ENCODE results near the gene PLA2G2C. TPM values are rescaled to one million over a fixed set of nuclear protein-coding genes. Genes with fewer than 3 reads are reported as not detected.

The PLA2G2C gene
- total and polyA plus RNA-seq, 2 donors (not counting 1 experiment from before 2014, with no cell fraction given): 0.03 TPM; not detected in 1

- Histone ChIP-seq H3K4me2 (replicated peaks; ENCODE audit: low read depth, low read length, poor library complexity, severe bottlenecking) (no peak overlapping the region), H3K27ac (ENCODE audit: low read length in 2 of 2) (no peak overlapping the region), H3K79me2 (ENCODE audit: control insufficient read depth, insufficient read depth, low read length) (no peaks in the 10 kb centered on the region), H3K9ac (ENCODE audit: low read length) (no peak overlapping the region), H4K20me1 (ENCODE audit: control insufficient read depth, insufficient read depth, low read length, poor library complexity, severe bottlenecking) (no peaks in the 10 kb centered on the region), H3K9me3 (ENCODE audit: control extremely low read depth in 1 of 3, control insufficient read depth in 2 of 3, insufficient read depth in 1 of 3, low read length in 2 of 3) (no peaks in the 10 kb centered on the region), H3K27me3 (replicated peaks in 1 of 4; ENCODE audit: control extremely low read depth in 1 of 4, control insufficient read depth in 3 of 4, insufficient read depth in 4 of 4, low read length in 3 of 4) (peaks cover 0 to 19% (median 6%) of the 10 kb centered on the region in 4 experiments), H3K4me1 (ENCODE audit: control insufficient read depth in 2 of 2, insufficient read depth in 2 of 2, low read length in 2 of 2) (no peaks in the 10 kb centered on the region), H2AFZ (ENCODE audit: insufficient read depth, low read depth, low read length, poor library complexity, severe bottlenecking) (no peak overlapping the region), H3K4me3 (ENCODE audit: control extremely low read depth in 1 of 5, extremely low read depth in 1 of 5, insufficient read depth in 1 of 5, low read depth in 2 of 5, low read length in 4 of 5) (no peak overlapping the region), H3K36me3 (replicated peaks in 1 of 2; ENCODE audit: control extremely low read depth in 1 of 2, control insufficient read depth in 1 of 2, extremely low read depth in 1 of 2, insufficient read depth in 2 of 2, low read length in 1 of 2) (no peaks in the 10 kb centered on the region)
- ChIA-PET CTCF (interaction anchor here (1.1 kb wide), 1 partner anchor 16 kb away, joined by 6 read pairs; no protein-coding TSS in a partner anchor), POLR2A (no interaction called here)
- ATAC-seq (ENCODE audit: low read depth) (no peak), DNase-seq (no peak)
- TF ChIP-seq, protein P1, sequence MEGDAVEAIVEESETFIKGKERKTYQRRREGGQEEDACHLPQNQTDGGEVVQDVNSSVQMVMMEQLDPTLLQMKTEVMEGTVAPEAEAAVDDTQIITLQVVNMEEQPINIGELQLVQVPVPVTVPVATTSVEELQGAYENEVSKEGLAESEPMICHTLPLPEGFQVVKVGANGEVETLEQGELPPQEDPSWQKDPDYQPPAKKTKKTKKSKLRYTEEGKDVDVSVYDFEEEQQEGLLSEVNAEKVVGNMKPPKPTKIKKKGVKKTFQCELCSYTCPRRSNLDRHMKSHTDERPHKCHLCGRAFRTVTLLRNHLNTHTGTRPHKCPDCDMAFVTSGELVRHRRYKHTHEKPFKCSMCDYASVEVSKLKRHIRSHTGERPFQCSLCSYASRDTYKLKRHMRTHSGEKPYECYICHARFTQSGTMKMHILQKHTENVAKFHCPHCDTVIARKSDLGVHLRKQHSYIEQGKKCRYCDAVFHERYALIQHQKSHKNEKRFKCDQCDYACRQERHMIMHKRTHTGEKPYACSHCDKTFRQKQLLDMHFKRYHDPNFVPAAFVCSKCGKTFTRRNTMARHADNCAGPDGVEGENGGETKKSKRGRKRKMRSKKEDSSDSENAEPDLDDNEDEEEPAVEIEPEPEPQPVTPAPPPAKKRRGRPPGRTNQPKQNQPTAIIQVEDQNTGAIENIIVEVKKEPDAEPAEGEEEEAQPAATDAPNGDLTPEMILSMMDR (IDR thresholded peaks at IDR 0.05): no peak
- no peak for TF ChIP-seq EZH2 (IDR thresholded peaks at IDR 0.05; ENCODE audit: borderline replicate concordance, insufficient read depth, low read depth, low read length, poor library complexity, severe bottlenecking)
- H3K9me3 Mint-ChIP-seq (ENCODE audit: insufficient read depth): no peaks in the 10 kb centered on the region
- 60% methylated on average over 1 of the region's 2 CpGs for WGBS (ENCODE audit: insufficient coverage)
- intact Hi-C loops (cut with micrococcal nuclease): no loop called here
- H3K27ac Mint-ChIP-seq: no peak overlapping the region
- H3K4me3 Mint-ChIP-seq: no peak overlapping the region
- H3K4me1 Mint-ChIP-seq: no peaks in the 10 kb centered on the region
- peaks cover 62% of the 10 kb centered on the region for H3K27me3 Mint-ChIP-seq
These were observed 42.9 kb upstream of the PLA2G2C start for GRCh38 chr1:20229171-20229570.

GRCh38 chr1:20228314-20228825, 42.1 kb upstream of the PLA2G2C start:
- no peak overlapping the region for H3K9ac ChIP-seq (ENCODE audit: low read length)
- H3K27ac ChIP-seq (ENCODE audit: low read length in 2 of 2): no peak overlapping the region
- no peak overlapping the region for H3K27ac Mint-ChIP-seq
- DNase-seq (no peak), ATAC-seq (ENCODE audit: low read depth) (no peak)
- POLR2A ChIA-PET: no interaction called here
- H3K4me1 ChIP-seq (ENCODE audit: control insufficient read depth in 2 of 2, insufficient read depth in 2 of 2, low read length in 2 of 2): no peaks in the 10 kb centered on the region
- no peak overlapping the region for H3K4me3 ChIP-seq (ENCODE audit: control extremely low read depth in 1 of 5, extremely low read depth in 1 of 5, insufficient read depth in 1 of 5, low read depth in 2 of 5, low read length in 4 of 5)
- CTCF ChIA-PET: interaction anchor here (1.1 to 1.4 kb wide), 2 partner anchors 9 to 16 kb away, joined by 3 to 6 read pairs; no protein-coding TSS in a partner anchor
- H3K4me2 ChIP-seq (replicated peaks; ENCODE audit: low read depth, low read length, poor library complexity, severe bottlenecking): no peak overlapping the region
- peaks cover 0 to 15% (median 6%) of the 10 kb centered on the region in 4 experiments for H3K27me3 ChIP-seq (replicated peaks in 1 of 4; ENCODE audit: control extremely low read depth in 1 of 4, control insufficient read depth in 3 of 4, insufficient read depth in 4 of 4, low read length in 3 of 4)
- no peaks in the 10 kb centered on the region for H3K9me3 Mint-ChIP-seq (ENCODE audit: insufficient read depth)
- H3K4me1 Mint-ChIP-seq: no peaks in the 10 kb centered on the region
- intact Hi-C loops (cut with micrococcal nuclease): no loop called here
- H3K4me3 Mint-ChIP-seq: no peak overlapping the region
- no peaks in the 10 kb centered on the region for H3K36me3 ChIP-seq (replicated peaks in 1 of 2; ENCODE audit: control extremely low read depth in 1 of 2, control insufficient read depth in 1 of 2, extremely low read depth in 1 of 2, insufficient read depth in 2 of 2, low read length in 1 of 2)
- no peak overlapping the region for H2AFZ ChIP-seq (ENCODE audit: insufficient read depth, low read depth, low read length, poor library complexity, severe bottlenecking)
- no peaks in the 10 kb centered on the region for H3K79me2 ChIP-seq (ENCODE audit: control insufficient read depth, insufficient read depth, low read length)
- TF ChIP-seq EZH2 (IDR thresholded peaks at IDR 0.05; ENCODE audit: borderline replicate concordance, insufficient read depth, low read depth, low read length, poor library complexity, severe bottlenecking): no peak
- TF ChIP-seq, protein P1 (IDR thresholded peaks at IDR 0.05): no peak
- peaks cover 60% of the 10 kb centered on the region for H3K27me3 Mint-ChIP-seq
- H3K9me3 ChIP-seq (ENCODE audit: control extremely low read depth in 1 of 3, control insufficient read depth in 2 of 3, insufficient read depth in 1 of 3, low read length in 2 of 3): no peaks in the 10 kb centered on the region
- WGBS (ENCODE audit: insufficient coverage): 96% methylated on average over 9 of the region's 11 CpGs
- H4K20me1 ChIP-seq (ENCODE audit: control insufficient read depth, insufficient read depth, low read length, poor library complexity, severe bottlenecking): no peaks in the 10 kb centered on the region

Measured in B cell (primary cell).